ENCODE data around the gene FBXO22.

GRCh38 chr15:75905231-75905630 is 1.6 kb downstream of the FBXO22 start:
- TF ChIP-seq, protein P1, sequence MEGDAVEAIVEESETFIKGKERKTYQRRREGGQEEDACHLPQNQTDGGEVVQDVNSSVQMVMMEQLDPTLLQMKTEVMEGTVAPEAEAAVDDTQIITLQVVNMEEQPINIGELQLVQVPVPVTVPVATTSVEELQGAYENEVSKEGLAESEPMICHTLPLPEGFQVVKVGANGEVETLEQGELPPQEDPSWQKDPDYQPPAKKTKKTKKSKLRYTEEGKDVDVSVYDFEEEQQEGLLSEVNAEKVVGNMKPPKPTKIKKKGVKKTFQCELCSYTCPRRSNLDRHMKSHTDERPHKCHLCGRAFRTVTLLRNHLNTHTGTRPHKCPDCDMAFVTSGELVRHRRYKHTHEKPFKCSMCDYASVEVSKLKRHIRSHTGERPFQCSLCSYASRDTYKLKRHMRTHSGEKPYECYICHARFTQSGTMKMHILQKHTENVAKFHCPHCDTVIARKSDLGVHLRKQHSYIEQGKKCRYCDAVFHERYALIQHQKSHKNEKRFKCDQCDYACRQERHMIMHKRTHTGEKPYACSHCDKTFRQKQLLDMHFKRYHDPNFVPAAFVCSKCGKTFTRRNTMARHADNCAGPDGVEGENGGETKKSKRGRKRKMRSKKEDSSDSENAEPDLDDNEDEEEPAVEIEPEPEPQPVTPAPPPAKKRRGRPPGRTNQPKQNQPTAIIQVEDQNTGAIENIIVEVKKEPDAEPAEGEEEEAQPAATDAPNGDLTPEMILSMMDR (IDR thresholded peaks at IDR 0.05): no peak
- no peak for TF ChIP-seq POLR2AphosphoS5 (IDR thresholded peaks at IDR 0.05)

Measured in upper lobe of left lung (tissue), 4 donors.